MG63 (cell line): ENCODE data around the gene TMED1. TPM values are rescaled to one million over a fixed set of nuclear protein-coding genes. Genes with fewer than 3 reads are reported as not detected.
"Not testable (repeated sequence)": the region's sequence is repeated elsewhere in the genome, so short reads cannot be mapped to it uniquely, and the experiment has no call there.

Experiments
- DNase-seq: peaks from one replicate; pipeline ENCODE4 v3.0.0-alpha.2; 2020
- H3K27me3 ChIP-seq: fragments of 250-450 bp; sonication (Bioruptor Pico); 2 replicates; pipeline ENCODE4 v1.5.1; 2020; ENCODE audit warnings: mild to moderate bottlenecking, moderate library complexity
- H3K36me3 ChIP-seq: fragments of 250-450 bp; sonication (Bioruptor Pico); 2 replicates; pipeline ENCODE4 v1.5.1; 2020; ENCODE audit warnings: mild to moderate bottlenecking, moderate library complexity
- H3K4me3 ChIP-seq: fragments of 250-450 bp; sonication (Bioruptor Pico); 2 replicates; pipeline ENCODE4 v1.5.1; 2020; ENCODE audit warnings: mild to moderate bottlenecking, moderate library complexity
- H3K9me3 ChIP-seq: fragments of 250-450 bp; sonication (Bioruptor Pico); 2 replicates; pipeline ENCODE4 v1.5.1; 2020; ENCODE audit warnings: mild to moderate bottlenecking, moderate library complexity
- total RNA-seq: library from RNA; depleted of rRNA; stranded (reverse); fragments of >200 nt; shearing (Covaris generic); gene quantifications from 2 replicates; pipeline ENCODE4 v1.2.3, GENCODE V29; 2014; ENCODE audit warnings: low replicate concordance

Gene TMED1
- total RNA-seq, 1 experiment from 2014 or later, result 112 TPM

DNA sequence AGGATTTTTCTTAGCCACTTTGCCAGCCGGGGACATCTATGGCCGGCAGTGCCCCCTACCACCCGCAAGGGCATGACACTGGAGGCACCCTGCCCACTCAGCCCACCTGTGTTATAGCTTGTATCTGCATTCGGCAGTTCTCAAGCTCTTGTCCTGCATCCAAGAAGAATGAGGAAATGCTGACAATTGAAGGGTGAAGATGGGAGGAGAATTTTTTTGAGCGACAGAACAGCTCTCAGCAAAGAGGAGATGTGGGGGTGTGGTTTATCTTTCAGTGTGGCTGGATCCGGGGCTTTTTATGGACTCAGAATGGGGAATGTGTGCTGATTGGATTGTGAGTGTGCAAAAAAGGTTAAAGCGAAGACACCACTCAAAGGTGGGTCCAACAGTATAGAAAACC lies 6.8 kb upstream of the TMED1 start:
- Histone ChIP-seq H3K9me3 (peaks cover 14% of the 10 kb centered on the region), H3K27me3 (no peaks in the 10 kb centered on the region)
- no peak for DNase-seq

DNA sequence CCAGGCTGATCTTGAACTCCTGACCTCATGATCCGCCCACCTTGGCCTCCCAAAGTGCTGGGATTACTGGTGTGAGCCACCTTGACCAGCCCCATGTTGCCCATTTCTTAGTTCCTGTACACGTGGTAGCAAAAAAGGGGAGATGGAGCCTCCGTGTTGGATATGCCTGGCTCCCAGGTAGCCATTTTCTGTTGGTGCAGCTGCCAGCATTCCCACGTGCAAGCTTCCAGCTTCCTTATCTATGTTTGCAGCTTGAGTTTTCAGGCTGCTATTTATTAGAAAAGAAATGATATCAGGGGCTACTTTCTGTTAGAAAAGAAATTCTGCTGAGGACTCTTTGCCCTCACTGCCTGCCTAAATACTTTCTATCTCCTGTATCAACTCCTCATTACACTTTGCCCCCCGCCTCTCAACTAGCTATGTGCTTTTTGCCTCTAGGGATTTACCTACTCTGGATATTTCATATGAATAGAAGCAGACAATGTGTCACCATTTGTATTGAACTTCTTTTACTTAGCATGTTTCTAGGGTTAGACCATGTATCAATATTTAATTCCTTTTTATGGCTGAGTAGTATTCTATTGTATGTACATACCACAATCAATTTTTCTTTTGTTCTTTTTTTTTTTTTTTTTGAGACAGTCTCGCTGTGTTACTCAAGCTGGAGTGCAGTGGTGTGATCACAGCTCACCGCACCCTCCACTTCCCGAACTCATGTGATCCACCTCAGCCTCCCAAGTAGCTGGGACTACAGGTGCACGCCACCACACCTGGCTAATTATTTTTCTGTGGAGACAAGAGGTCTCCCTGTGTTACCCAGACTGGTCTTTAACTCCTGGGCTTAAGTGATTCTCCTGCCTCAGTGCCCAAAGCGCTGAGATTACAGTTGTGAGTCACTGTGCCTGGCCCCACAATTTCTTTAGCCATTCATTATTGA lies 3.4 kb upstream of the TMED1 start:
- no peak for DNase-seq
- H3K4me3 ChIP-seq, result no peak overlapping the region
- H3K36me3 ChIP-seq, result peaks cover 11% of the 10 kb centered on the region
- H3K27me3 ChIP-seq, result no peaks in the 10 kb centered on the region
- H3K9me3 ChIP-seq, result peaks cover 3% of the 10 kb centered on the region; the same call in 1 of the 2 replicates

More for the DNA sequence above, 6.8 kb upstream of the TMED1 start:
- H3K4me3 ChIP-seq, result no peak overlapping the region
- H3K36me3 ChIP-seq, result no peaks in the 10 kb centered on the region

DNA sequence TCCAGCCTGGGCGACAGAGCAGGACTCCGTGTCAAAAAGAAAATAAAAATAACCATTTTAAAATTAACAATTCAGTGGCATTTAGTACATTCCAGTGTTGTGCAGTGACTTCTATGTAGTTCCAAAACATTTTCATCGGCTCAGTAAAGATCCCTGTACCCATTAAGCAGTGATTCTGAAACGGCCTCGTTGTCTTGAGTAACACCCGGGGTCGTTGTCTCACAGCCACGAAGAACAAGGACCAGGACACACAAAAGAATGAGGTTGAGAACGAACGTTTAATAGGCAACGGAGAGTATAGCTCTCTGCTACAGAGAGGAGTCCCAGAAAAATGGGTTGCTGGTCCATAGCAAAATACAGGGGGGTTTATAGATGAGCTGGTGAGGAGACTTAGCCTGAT lies 2.4 kb upstream of the TMED1 start:
- peaks cover 18% of the 10 kb centered on the region for H3K36me3 ChIP-seq
- peaks cover 3% of the 10 kb centered on the region; the same call in 1 of the 2 replicates for H3K9me3 ChIP-seq
- DNase-seq, result no peak
- no peaks in the 10 kb centered on the region for H3K27me3 ChIP-seq
- no peak overlapping the region for H3K4me3 ChIP-seq

DNA sequence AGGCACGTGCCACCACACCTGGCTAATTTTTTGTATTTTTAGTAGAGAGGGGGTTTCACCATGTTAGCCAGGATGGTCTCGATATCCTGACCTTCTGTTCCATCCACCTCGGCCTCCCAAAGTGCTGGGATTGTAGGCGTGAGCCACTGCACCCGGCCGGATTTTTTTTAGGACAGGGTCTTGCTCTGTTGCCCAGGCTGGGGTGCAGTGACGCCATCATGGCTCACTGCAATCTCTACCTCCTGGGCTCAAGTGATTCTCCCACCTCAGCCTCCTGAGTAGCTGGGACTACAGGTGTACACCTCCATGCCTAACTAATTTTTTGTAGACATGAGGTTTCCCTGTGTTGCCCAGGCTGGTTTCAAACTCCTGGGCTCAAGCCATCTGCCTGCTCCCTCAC lies 1.6 kb upstream of the TMED1 start:
- peaks cover 26% of the 10 kb centered on the region for H3K36me3 ChIP-seq
- DNase-seq, H3K27me3 ChIP-seq, H3K9me3 ChIP-seq, H3K4me3 ChIP-seq: not testable (repeated sequence)

DNA sequence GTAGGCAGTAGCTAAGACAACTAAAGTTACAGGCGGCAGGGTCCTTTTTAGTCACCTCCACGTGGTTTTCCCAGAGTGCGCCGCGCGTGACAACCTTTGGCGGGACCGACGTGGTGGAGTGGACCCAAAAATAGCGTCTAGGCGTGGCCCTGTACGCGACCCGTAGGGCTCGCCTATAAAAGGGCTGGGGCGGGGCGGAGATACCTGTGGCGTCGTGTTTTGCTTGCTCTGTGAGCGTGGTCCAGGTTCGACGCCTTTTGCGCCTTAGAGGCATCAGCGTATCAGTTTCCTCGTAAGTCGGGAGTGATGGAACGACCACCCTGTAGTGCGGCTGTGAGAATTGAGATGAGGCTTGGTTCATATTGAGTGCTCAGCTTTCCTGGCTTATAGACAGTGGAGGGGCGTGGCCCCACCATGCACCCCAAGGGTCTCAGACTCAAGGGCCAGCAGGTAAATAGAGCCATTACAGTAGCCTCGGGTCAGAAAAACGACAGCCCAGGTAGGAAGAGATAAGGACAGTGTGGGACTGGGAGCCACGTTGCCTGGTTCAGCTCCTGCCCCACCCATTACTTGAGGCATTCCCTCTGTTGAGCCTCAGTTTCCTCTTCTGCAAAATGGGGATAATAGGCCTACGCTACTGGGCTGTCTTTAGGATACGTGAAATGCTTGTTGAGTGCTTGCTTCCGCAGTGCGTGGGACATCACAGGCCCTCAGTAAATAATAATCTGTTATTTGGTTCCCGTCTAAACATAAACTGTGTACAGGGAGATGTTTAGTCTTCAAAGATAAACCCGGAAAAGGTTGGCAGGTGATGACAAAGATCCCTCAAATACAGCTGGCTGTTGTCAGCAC lies 693 bp upstream of the TMED1 start:
- Histone ChIP-seq H3K27me3 (no peaks in the 10 kb centered on the region), H3K4me3 (peak overlapping the region; percentile 65), H3K9me3 (peaks cover 3% of the 10 kb centered on the region; the same call in 1 of the 2 replicates), H3K36me3 (peaks cover 34% of the 10 kb centered on the region)
- peak; percentile 79 for DNase-seq

DNA sequence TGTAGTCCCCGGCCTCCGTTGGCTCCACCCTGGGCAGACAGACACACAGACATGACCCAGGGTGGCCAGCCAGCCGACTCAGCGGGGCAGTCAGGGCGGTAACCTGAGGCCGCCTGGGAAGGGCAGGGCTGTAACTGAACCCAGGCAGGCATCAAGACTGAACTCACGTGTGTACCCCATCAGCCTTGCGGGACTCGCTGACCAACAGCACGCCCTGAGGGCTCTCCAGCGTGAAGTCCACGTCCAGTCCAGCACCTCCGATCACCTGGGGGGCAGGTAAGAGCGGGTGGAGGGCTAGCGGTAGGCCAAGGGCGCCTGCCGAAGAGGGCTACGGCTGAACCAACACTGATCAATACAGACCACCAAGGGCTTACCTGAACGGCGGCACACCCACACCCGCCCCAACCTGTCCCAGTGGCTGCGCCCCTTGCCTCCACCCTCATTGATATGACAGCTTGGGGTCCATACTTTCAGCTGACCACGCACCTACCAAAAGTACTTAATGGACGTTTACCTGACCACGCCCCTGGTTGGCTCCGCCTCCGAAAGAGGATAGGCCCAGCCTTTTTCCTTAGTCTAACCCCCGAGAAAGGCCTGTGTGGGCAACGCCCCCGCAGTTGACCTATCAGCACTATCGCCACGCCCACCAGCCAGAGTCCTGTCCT lies 791 bp downstream of the TMED1 start:
- Histone ChIP-seq H3K4me3 (peak overlapping the region; percentile 65), H3K27me3 (no peaks in the 10 kb centered on the region), H3K36me3 (peaks cover 43% of the 10 kb centered on the region), H3K9me3 (peaks cover 3% of the 10 kb centered on the region; the same call in 1 of the 2 replicates)
- DNase-seq, result no peak

DNA sequence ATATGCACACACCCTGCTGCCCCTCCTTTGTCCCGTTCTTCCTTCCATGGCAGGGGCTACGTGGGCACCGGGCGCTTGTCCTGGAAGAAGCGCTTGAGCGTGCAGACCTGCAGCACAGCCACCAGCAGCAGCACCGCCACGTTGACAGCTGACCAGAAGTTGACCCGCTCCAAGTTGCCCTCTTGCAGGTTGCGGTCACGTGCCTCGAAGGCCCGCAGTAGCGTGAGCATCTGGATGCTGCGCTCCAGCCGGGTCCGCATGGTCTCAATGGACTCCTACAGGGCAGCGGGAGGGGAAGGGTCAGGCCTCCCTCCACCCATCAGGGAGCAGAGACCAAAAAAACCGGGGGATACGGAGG lies 3.1 kb downstream of the TMED1 start:
- Histone ChIP-seq H3K4me3 (no peak overlapping the region), H3K27me3 (no peaks in the 10 kb centered on the region), H3K9me3 (peaks cover 3% of the 10 kb centered on the region; the same call in 1 of the 2 replicates), H3K36me3 (peaks cover 55% of the 10 kb centered on the region)
- no peak for DNase-seq

GRCh38 chr19:10831987-10832938 lies 3.7 kb downstream of the TMED1 start:
- no peak for DNase-seq
- Histone ChIP-seq H3K9me3 (peaks cover 3% of the 10 kb centered on the region; the same call in 1 of the 2 replicates), H3K27me3 (no peaks in the 10 kb centered on the region), H3K4me3 (no peak overlapping the region), H3K36me3 (peaks cover 58% of the 10 kb centered on the region)

GRCh38 chr19:10830931-10831779 lies 4.9 kb downstream of the TMED1 start:
- no peaks in the 10 kb centered on the region for H3K9me3 ChIP-seq
- no peaks in the 10 kb centered on the region for H3K27me3 ChIP-seq
- peaks cover 66% of the 10 kb centered on the region for H3K36me3 ChIP-seq
- no peak overlapping the region for H3K4me3 ChIP-seq
- no peak for DNase-seq

DNA sequence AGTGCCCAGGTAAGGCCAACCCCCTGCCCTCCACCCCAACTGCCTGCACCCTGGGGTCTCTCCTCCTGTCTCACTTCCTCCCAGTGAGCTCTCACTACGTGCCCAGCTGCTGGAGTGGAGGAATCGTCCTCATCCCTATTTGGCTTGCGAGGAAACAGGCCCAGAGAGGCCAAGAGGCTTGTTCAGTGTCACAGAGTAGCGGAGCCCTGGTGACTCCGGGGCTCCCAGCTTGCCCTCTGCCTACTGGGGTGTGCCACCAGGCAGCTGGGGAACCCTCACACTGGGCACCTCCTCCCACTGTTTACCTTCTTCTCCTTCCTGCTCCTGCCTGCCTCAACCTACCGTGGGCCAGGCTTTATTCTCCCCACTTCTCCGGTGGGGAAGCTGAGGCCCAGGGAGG lies 5.6 kb downstream of the TMED1 start:
- Histone ChIP-seq H3K36me3 (peaks cover 70% of the 10 kb centered on the region), H3K4me3 (no peak overlapping the region), H3K27me3 (no peaks in the 10 kb centered on the region), H3K9me3 (no peaks in the 10 kb centered on the region)
- DNase-seq, result no peak

DNA sequence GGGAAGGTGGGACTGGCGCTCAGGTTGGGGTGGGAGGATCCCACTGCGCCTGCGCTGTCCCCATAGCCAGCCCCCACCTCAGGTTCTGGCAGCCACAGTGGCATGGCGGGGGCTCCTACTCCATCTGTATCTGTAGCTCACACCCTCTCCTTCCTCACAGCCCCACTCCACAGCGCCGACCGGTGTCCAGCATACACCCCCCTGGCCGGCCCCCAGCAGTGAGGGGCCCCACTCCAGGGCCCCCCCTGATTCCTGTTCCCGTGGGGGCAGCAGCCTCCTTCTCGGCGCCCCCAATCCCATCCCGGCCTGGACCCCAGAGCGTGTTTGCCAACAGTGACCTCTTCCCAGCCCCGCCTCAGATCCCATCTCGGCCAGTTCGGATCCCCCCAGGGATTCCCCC lies 6.0 kb downstream of the TMED1 start:
- Histone ChIP-seq H3K27me3 (no peaks in the 10 kb centered on the region), H3K9me3 (no peaks in the 10 kb centered on the region), H3K4me3 (no peak overlapping the region), H3K36me3 (peaks cover 70% of the 10 kb centered on the region)
- DNase-seq, result no peak

- no peak for DNase-seq
- peaks cover 72% of the 10 kb centered on the region for H3K36me3 ChIP-seq
Measured at GRCh38 chr19:10828981-10829821, 6.8 kb downstream of the TMED1 start.

GRCh38 chr19:10826846-10827245 lies 9.2 kb downstream of the TMED1 start:
- Histone ChIP-seq H3K36me3 (peaks cover 68% of the 10 kb centered on the region), H3K27me3 (no peaks in the 10 kb centered on the region), H3K4me3 (no peak overlapping the region), H3K9me3 (no peaks in the 10 kb centered on the region)
- DNase-seq, result no peak

More at GRCh38 chr19:10828981-10829821, 6.8 kb downstream of the TMED1 start:
- Histone ChIP-seq H3K9me3 (no peaks in the 10 kb centered on the region), H3K27me3 (no peaks in the 10 kb centered on the region), H3K4me3 (no peak overlapping the region)

GRCh38 chr19:10826231-10826630 lies 9.8 kb downstream of the TMED1 start:
- H3K4me3 ChIP-seq, result no peak overlapping the region
- H3K36me3 ChIP-seq, result peaks cover 73% of the 10 kb centered on the region
- H3K9me3 ChIP-seq, result no peaks in the 10 kb centered on the region

More at GRCh38 chr19:10826231-10826630, 9.8 kb downstream of the TMED1 start:
- H3K27me3 ChIP-seq, result no peaks in the 10 kb centered on the region
- DNase-seq, result no peak
